Fibroblast of skin of abdomen (primary cell): ENCODE results near the gene HSP90AB1.
"Not testable (repeated sequence)": the region's sequence is repeated elsewhere in the genome, so short reads cannot be mapped to it uniquely, and the experiment has no call there.

Experiments
- DNase-seq: peaks from one replicate; pipeline ENCODE4 v3.0.0-alpha.2; 2013

Gene HSP90AB1

GRCh38 chr6:44222486-44223318 lies 24.2 kb upstream of the HSP90AB1 start:
- DNase-seq = no peak

- peak; percentile 44 for DNase-seq
These were observed 23.4 kb upstream of the HSP90AB1 start, which contains the start of gene SLC29A1 for GRCh38 chr6:44223319-44224028. TSS of gene SLC29A1 (plus strand) at chr6:44223595. CDS start at chr6:44227314, 3,719 bp downstream.

- no peak for DNase-seq
These were observed 22.6 kb upstream of the HSP90AB1 start for GRCh38 chr6:44224029-44224964.

GRCh38 chr6:44224965-44225305 lies 22.0 kb upstream of the HSP90AB1 start:
- DNase-seq = no peak

- DNase-seq = no peak
These were observed 21.1 kb upstream of the HSP90AB1 start for GRCh38 chr6:44225579-44226325.

GRCh38 chr6:44226368-44227147 lies 20.3 kb upstream of the HSP90AB1 start:
- DNase-seq = no peak

GRCh38 chr6:44227148-44227793 lies 19.6 kb upstream of the HSP90AB1 start:
- DNase-seq = no peak

- no peak for DNase-seq
These were observed 18.9 kb upstream of the HSP90AB1 start for GRCh38 chr6:44228031-44228430.

GRCh38 chr6:44228433-44228832 lies 18.5 kb upstream of the HSP90AB1 start:
- no peak for DNase-seq

- no peak for DNase-seq
These were observed 18.1 kb upstream of the HSP90AB1 start for GRCh38 chr6:44228836-44229235.

- DNase-seq = no peak
These were observed 17.4 kb upstream of the HSP90AB1 start for GRCh38 chr6:44229376-44230033.

- DNase-seq = no peak
These were observed 16.7 kb upstream of the HSP90AB1 start for GRCh38 chr6:44230034-44230675.

- not testable (repeated sequence) for DNase-seq
These were observed 15.5 kb upstream of the HSP90AB1 start for GRCh38 chr6:44231426-44231825.

GRCh38 chr6:44232676-44233566 lies 14.0 kb upstream of the HSP90AB1 start:
- DNase-seq = no peak

- DNase-seq = no peak
These were observed 13.3 kb upstream of the HSP90AB1 start for GRCh38 chr6:44233567-44234100.

- peak; percentile 79 for DNase-seq
These were observed 12.5 kb upstream of the HSP90AB1 start for GRCh38 chr6:44234101-44235025.

GRCh38 chr6:44235269-44235668 lies 11.6 kb upstream of the HSP90AB1 start:
- no peak for DNase-seq
